MM.1S (cell line): Measurements from ENCODE around the gene ANKRD44.

Source experiments
- CTCF ChIP-seq: fragments of 300-600 bp; sonication (generic); IDR thresholded peaks from 2 replicates; pipeline ENCODE4 v1.5.1; 2016; ENCODE audit warnings: antibody characterized with exemption, low read length, mixed read lengths
- EZH2 ChIP-seq: fragments of 300-600 bp; sonication (generic); optimal IDR thresholded peaks from 2 replicates; pipeline ENCODE3; 2017; ENCODE audit warnings: low read depth, mild to moderate bottlenecking, antibody characterized with exemption, low read length, mixed read lengths

DNA sequence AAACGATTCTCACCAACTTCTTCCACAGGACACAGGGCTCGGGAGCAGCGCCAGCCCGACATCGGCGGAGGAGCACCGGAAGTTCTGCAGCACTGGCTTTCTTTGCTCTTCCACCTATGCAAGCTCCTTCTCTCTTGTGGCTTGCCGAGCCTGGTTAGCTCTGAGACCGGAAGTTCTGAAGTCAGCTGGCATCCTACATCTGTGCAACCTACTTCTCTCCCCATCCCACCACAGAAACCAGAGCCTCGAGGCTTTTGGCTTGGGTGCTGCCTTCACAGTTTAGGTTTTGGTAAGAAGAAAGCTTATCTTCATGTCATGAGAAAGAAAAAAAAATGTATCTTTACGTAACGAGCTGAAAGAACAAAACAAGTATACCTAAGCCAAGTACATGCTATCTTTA, 111.7 kb downstream of the ANKRD44 start:
- no peak for TF ChIP-seq CTCF
- TF ChIP-seq EZH2 = no peak
